Breast epithelium (tissue), 3 donors: Measurements from ENCODE around the gene AMFR.

ENCODE experiments used
- CTCF ChIP-seq, 3 donors: fragments of 450-650 bp; IDR thresholded peaks; one replicate each; pipeline ENCODE4 v1.5.1; 2016 to 2017; ENCODE audit warnings: antibody characterized with exemption in 3 of 3, mild to moderate bottlenecking in 3 of 3, moderate library complexity in 3 of 3
- POLR2A ChIP-seq: fragments of 450-650 bp; IDR thresholded peaks from one replicate; pipeline ENCODE4 v1.6.1; 2016; ENCODE audit warnings: antibody characterized with exemption, mild to moderate bottlenecking, moderate library complexity

DNA sequence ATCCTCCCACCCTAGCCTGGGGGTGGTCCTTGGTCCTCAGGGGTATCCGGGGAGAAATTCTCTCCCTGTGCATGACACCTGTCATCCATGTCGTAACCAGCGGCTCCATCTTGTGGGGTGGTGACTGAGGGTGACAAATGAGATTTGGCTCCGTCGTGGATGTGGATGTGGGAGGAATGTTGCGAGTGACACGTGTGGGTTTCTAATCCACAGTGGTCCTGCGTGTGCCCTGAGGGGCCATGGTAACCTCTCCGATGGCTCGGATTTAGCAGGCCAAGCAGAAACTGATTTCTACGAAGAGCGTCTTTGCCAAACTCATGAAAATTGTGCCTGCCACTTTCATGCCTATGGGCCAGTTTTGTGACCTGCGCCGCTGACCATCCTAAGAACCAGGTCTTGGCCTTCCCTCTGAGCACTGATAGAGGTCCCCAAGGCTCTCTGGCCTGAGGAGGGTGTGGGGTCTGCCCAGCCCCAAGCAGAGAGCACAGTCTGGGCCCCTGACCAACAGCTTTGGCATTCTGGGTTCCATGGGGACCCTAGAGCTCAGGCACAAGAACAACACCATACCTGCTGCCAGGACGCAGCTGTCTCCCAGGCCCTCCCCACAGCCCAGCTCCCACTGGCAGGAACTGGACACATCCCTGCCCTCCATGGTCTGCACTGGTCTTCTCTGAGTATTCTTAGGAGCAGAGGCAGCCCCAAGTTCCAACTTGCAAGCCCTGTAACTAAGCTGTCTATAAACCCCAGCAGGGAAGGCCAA, 79.0 kb downstream of the AMFR start:
- TF ChIP-seq CTCF (IDR thresholded peaks at IDR 0.05) (no peak), POLR2A (no peak)
